H54 (cell line): ENCODE results near the gene INAFM2.

Source experiments
- DNase-seq: peaks from one replicate; pipeline ENCODE4 v3.0.0; 2011; ENCODE audit warnings: low spot score, mixed read lengths; ENCODE audit not compliant: insufficient read length
- FAIRE-seq: peaks from 3 replicates; lab custom pipeline; 2011; peaks lifted over from hg19 to GRCh38; lab: Jason Lieb, UNC
- POLR2A ChIP-seq: IDR thresholded peaks from 2 replicates; pipeline ENCODE4 v1.6.1; 2011; ENCODE audit warnings: low read depth, mild to moderate bottlenecking, low read length

The INAFM2 gene

GRCh38 chr15:40282869-40283614, 40.5 kb upstream of the INAFM2 start, which contains the start of gene ANKRD63:
Gene ANKRD63, minus strand, starts transcription at chr15:40283064. Its CDS starts 478 bp downstream, at chr15:40282586.
- FAIRE-seq (no peak), DNase-seq (no peak)
- no peak for TF ChIP-seq POLR2A

- DNase-seq (no peak), FAIRE-seq (no peak)
- no peak for TF ChIP-seq POLR2A
Measured at GRCh38 chr15:40283615-40284300, 39.7 kb upstream of the INAFM2 start.

- FAIRE-seq, result no peak
- TF ChIP-seq POLR2A, result no peak
- DNase-seq, result no peak
Measured at GRCh38 chr15:40285151-40285550, 38.3 kb upstream of the INAFM2 start.

GRCh38 chr15:40285554-40286011, 37.9 kb upstream of the INAFM2 start:
- DNase-seq, result no peak
- TF ChIP-seq POLR2A, result no peak
- no peak for FAIRE-seq

- FAIRE-seq (no peak), DNase-seq (no peak)
- no peak for TF ChIP-seq POLR2A
Measured at GRCh38 chr15:40286061-40286532, 37.4 kb upstream of the INAFM2 start.

- DNase-seq (no peak), FAIRE-seq (no peak)
- TF ChIP-seq POLR2A, result no peak
Measured at GRCh38 chr15:40286794-40287193, 36.7 kb upstream of the INAFM2 start.

GRCh38 chr15:40287505-40287904, 36.0 kb upstream of the INAFM2 start:
- TF ChIP-seq POLR2A, result no peak
- FAIRE-seq, result no peak
- DNase-seq, result no peak

GRCh38 chr15:40287968-40288367, 35.5 kb upstream of the INAFM2 start:
- TF ChIP-seq POLR2A, result no peak
- FAIRE-seq (no peak), DNase-seq (no peak)

GRCh38 chr15:40289140-40289775, 34.2 kb upstream of the INAFM2 start:
- DNase-seq (no peak), FAIRE-seq (no peak)
- TF ChIP-seq POLR2A, result no peak

- FAIRE-seq (no peak), DNase-seq (no peak)
- no peak for TF ChIP-seq POLR2A
Measured at GRCh38 chr15:40290545-40290917, 33.0 kb upstream of the INAFM2 start.

GRCh38 chr15:40290918-40291574, 32.4 kb upstream of the INAFM2 start:
- no peak for TF ChIP-seq POLR2A
- no peak for FAIRE-seq
- DNase-seq, result no peak

- no peak for TF ChIP-seq POLR2A
- FAIRE-seq (no peak), DNase-seq (no peak)
Measured at GRCh38 chr15:40292246-40292645, 31.2 kb upstream of the INAFM2 start.

- DNase-seq, result no peak
- TF ChIP-seq POLR2A, result no peak
- no peak for FAIRE-seq
Measured at GRCh38 chr15:40293006-40293405, 30.5 kb upstream of the INAFM2 start.
